ENCODE results near the gene NR4A1.

DNA sequence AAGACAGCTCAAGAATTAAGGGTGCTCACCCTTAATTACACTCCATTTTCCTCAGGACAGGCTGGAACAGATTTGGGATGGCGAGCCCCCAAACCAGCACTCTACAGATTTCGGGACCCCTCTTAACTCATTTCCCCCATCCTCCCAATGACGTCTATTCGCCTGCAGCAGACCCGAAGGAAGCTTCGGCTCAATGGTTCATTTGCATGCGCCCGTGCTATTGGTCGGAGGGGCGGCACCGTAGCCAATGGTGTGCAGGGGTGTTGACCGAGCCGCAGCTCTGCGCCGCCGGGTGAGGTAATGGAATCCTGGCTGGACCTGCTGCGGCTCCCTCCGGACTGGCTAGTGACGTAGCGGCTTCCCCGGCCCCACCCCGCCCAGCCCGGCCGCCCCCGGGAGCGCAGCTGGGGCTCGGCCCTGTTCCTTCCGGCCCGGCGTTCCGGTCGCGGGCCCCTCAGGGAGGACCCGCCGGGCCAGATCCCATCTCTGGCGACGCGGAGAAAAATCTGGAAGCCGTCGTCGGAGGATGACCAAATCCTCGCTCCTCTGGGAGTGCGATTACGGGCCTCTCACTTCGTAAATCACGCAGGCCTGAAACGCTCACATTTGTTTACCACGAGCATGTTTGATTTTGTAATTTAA lies 18.3 kb upstream of the NR4A1 start:
- TF ChIP-seq, protein P1, sequence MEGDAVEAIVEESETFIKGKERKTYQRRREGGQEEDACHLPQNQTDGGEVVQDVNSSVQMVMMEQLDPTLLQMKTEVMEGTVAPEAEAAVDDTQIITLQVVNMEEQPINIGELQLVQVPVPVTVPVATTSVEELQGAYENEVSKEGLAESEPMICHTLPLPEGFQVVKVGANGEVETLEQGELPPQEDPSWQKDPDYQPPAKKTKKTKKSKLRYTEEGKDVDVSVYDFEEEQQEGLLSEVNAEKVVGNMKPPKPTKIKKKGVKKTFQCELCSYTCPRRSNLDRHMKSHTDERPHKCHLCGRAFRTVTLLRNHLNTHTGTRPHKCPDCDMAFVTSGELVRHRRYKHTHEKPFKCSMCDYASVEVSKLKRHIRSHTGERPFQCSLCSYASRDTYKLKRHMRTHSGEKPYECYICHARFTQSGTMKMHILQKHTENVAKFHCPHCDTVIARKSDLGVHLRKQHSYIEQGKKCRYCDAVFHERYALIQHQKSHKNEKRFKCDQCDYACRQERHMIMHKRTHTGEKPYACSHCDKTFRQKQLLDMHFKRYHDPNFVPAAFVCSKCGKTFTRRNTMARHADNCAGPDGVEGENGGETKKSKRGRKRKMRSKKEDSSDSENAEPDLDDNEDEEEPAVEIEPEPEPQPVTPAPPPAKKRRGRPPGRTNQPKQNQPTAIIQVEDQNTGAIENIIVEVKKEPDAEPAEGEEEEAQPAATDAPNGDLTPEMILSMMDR (IDR thresholded peaks at IDR 0.05; ENCODE audit: low read depth, low read length, poor library complexity, severe bottlenecking) = no peak
- TF ChIP-seq EZH2phosphoT487 (IDR thresholded peaks at IDR 0.05; ENCODE audit: borderline replicate concordance, low read length) = no peak

Measured in DOHH2 (cell line).